HG03139 (cell line): ENCODE measurements around the gene TMA7.
"Not testable (repeated sequence)": the region's sequence is repeated elsewhere in the genome, so short reads cannot be mapped to it uniquely, and the experiment has no call there.

ENCODE experiments used
- ATAC-seq: cut with Tn5 transposase; IDR thresholded peaks from one replicate; pipeline ENCODE4 v1.9.1; 2021; ENCODE audit not compliant: unreplicated experiment

TMA7 gene

GRCh38 chr3:48439820-48440589 is at the start of gene TMA7, which contains the start of gene CCDC51:
TMA7 (plus strand) TSS chr3:48440257; CDS start chr3:48440297, 40 bp downstream.
CCDC51 (minus strand) TSS chr3:48440119; CDS start chr3:48435128, 4,991 bp downstream.
- peak; percentile 87 for ATAC-seq

- ATAC-seq, result no peak
Measured at GRCh38 chr3:48394391-48394790, 45.7 kb upstream of the TMA7 start.

GRCh38 chr3:48395714-48396113 is 44.3 kb upstream of the TMA7 start:
- no peak for ATAC-seq

- ATAC-seq, result no peak
Measured at GRCh38 chr3:48397767-48398681, 42.0 kb upstream of the TMA7 start.

- no peak for ATAC-seq
Measured at GRCh38 chr3:48398701-48399386, 41.2 kb upstream of the TMA7 start.

GRCh38 chr3:48399387-48400172 is 40.5 kb upstream of the TMA7 start:
- no peak for ATAC-seq

- ATAC-seq, result no peak
Measured at GRCh38 chr3:48400824-48401433, 39.1 kb upstream of the TMA7 start.

GRCh38 chr3:48401434-48401901 is 38.6 kb upstream of the TMA7 start:
- ATAC-seq, result not testable (repeated sequence)

- ATAC-seq, result no peak
Measured at GRCh38 chr3:48402281-48402732, 37.8 kb upstream of the TMA7 start.

GRCh38 chr3:48402907-48403306 is 37.1 kb upstream of the TMA7 start:
- ATAC-seq, result no peak

GRCh38 chr3:48403533-48404439 is 36.3 kb upstream of the TMA7 start:
- ATAC-seq, result no peak

- no peak for ATAC-seq
Measured at GRCh38 chr3:48404440-48405342, 35.4 kb upstream of the TMA7 start.

- no peak for ATAC-seq
Measured at GRCh38 chr3:48405343-48405881, 34.6 kb upstream of the TMA7 start.

- ATAC-seq, result no peak
Measured at GRCh38 chr3:48405971-48406370, 34.1 kb upstream of the TMA7 start.

GRCh38 chr3:48406443-48407431 is 33.3 kb upstream of the TMA7 start:
- ATAC-seq, result no peak

- ATAC-seq, result no peak
Measured at GRCh38 chr3:48407542-48408099, 32.4 kb upstream of the TMA7 start.
